Measurements from ENCODE around the gene UMOD.

DNA sequence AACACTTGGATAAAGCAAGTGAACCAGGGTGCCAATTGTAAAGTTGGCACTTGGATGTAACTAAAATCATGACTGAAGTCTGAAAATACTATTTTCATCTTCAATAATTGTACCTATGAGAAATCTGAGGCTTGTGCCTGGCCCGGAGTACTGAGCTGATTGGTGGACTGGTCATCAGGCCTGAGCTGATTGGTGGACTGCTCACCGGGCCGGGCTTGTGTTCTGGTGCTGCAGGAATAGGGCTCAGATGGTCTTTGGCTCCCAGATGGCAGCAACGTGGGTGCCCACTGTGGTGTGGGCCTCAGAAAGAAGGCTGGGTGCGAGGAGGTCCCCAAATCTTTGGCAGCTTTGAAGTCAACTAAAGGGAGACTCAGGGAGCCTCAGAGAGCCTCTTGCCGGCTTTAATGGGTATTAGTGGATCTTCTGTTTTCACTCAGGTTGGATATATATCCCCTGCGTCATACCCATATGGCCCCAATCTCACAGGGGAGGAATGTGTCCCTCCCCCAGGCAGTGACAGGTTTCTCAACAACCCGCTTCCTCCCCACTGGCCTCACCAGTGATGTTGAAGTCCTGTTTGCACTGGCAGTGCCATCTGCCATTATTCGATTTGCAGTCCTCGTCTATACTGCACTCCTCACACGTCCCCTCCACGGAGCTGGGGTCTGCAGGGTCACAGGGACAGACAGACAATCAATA lies 4.7 kb downstream of the UMOD start:
- TF ChIP-seq POLR2A (IDR thresholded peaks at IDR 0.05; ENCODE audit: low read depth, low read length) (no peak), POLR2AphosphoS5 (IDR thresholded peaks at IDR 0.05; ENCODE audit: low read depth, low read length) (no peak)
